GM18505 (cell line): ENCODE data around the gene PLEKHM2.

ENCODE experiments used
- ATAC-seq: cut with Tn5 transposase; IDR thresholded peaks from one replicate; pipeline ENCODE4 v1.9.1; 2021; ENCODE audit not compliant: unreplicated experiment
- POLR2A ChIP-seq: IDR thresholded peaks from 4 replicates; pipeline ENCODE4 v1.6.1; 2011; ENCODE audit warnings: borderline replicate concordance; ENCODE audit not compliant: insufficient read depth, insufficient read length; ENCODE audit errors: extremely low read depth

The PLEKHM2 gene

GRCh38 chr1:15739259-15739658, 55.1 kb downstream of the PLEKHM2 start:
- ATAC-seq, result no peak
- TF ChIP-seq POLR2A, result no peak

- ATAC-seq, result no peak
- no peak for TF ChIP-seq POLR2A
Measured at GRCh38 chr1:15739745-15740144, 55.6 kb downstream of the PLEKHM2 start.

GRCh38 chr1:15740924-15741850, 57.1 kb downstream of the PLEKHM2 start:
- no peak for TF ChIP-seq POLR2A
- peak; percentile 62 for ATAC-seq

GRCh38 chr1:15742339-15742801, 58.2 kb downstream of the PLEKHM2 start, which contains the start of gene TMEM82:
TSS of gene TMEM82 (plus strand) at chr1:15742499. CDS start at chr1:15742560, 61 bp downstream.
- ATAC-seq, result no peak
- TF ChIP-seq POLR2A, result no peak

GRCh38 chr1:15744122-15744679, 60.1 kb downstream of the PLEKHM2 start:
- no peak for TF ChIP-seq POLR2A
- ATAC-seq, result no peak

GRCh38 chr1:15747378-15747777, 63.3 kb downstream of the PLEKHM2 start:
- no peak for ATAC-seq
- TF ChIP-seq POLR2A, result no peak

- no peak for ATAC-seq
- no peak for TF ChIP-seq POLR2A
Measured at GRCh38 chr1:15748264-15748663, 64.1 kb downstream of the PLEKHM2 start.

GRCh38 chr1:15748690-15749398, 64.7 kb downstream of the PLEKHM2 start:
- TF ChIP-seq POLR2A, result no peak
- no peak for ATAC-seq

GRCh38 chr1:15749399-15750291, 65.5 kb downstream of the PLEKHM2 start:
- no peak for ATAC-seq
- TF ChIP-seq POLR2A, result no peak

- TF ChIP-seq POLR2A, result no peak
- no peak for ATAC-seq
Measured at GRCh38 chr1:15750924-15751323, 66.8 kb downstream of the PLEKHM2 start.

GRCh38 chr1:15751717-15752116, 67.6 kb downstream of the PLEKHM2 start:
- no peak for TF ChIP-seq POLR2A
- no peak for ATAC-seq

GRCh38 chr1:15753776-15754175, 69.7 kb downstream of the PLEKHM2 start:
- no peak for ATAC-seq
- TF ChIP-seq POLR2A, result no peak
